RPMI7951 (cell line): ENCODE results near the gene YPEL5. TPM values are rescaled to one million over a fixed set of nuclear protein-coding genes. Genes with fewer than 3 reads are reported as not detected.

Source experiments
- DNase-seq: peaks from one replicate; pipeline ENCODE4 v3.0.0-alpha.2; 2012; ENCODE audit warnings: low read depth
- total RNA-seq: library from RNA; depleted of rRNA; stranded (reverse); fragments of >200 nt; shearing (Covaris generic); gene quantifications from 2 replicates; pipeline ENCODE4 v1.2.3, GENCODE V29; 2014

YPEL5 gene
- total RNA-seq, 1 experiment from 2014 or later: 64.4 TPM

- DNase-seq: peak; percentile 86
Measured at GRCh38 chr2:30165050-30165520, 18.3 kb downstream of the YPEL5 start.

- no peak for DNase-seq
Measured at GRCh38 chr2:30165617-30166016, 18.8 kb downstream of the YPEL5 start.

GRCh38 chr2:30172627-30173026 lies 25.8 kb downstream of the YPEL5 start:
- no peak for DNase-seq

- no peak for DNase-seq
Measured at GRCh38 chr2:30177440-30177839, 30.6 kb downstream of the YPEL5 start.

DNA sequence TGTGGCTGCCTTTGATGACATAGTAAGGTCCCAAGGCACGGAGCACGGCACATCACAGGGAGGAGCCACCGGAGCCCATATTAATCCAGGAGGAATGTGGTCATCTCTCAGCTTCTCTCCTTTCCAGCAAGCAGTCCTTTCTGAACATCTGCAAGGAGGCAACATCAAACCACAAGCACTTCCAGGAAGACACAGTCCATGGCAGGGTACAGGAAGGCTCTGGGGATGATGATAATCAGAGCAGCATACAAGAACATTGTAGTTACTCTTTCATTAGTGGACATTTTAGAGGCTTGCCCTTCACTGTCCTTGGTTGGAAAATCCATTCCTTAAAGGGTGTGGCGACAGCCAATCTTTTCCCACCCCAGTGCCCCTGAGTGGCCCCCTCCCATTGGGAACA lies 31.1 kb downstream of the YPEL5 start:
- no peak for DNase-seq

DNA sequence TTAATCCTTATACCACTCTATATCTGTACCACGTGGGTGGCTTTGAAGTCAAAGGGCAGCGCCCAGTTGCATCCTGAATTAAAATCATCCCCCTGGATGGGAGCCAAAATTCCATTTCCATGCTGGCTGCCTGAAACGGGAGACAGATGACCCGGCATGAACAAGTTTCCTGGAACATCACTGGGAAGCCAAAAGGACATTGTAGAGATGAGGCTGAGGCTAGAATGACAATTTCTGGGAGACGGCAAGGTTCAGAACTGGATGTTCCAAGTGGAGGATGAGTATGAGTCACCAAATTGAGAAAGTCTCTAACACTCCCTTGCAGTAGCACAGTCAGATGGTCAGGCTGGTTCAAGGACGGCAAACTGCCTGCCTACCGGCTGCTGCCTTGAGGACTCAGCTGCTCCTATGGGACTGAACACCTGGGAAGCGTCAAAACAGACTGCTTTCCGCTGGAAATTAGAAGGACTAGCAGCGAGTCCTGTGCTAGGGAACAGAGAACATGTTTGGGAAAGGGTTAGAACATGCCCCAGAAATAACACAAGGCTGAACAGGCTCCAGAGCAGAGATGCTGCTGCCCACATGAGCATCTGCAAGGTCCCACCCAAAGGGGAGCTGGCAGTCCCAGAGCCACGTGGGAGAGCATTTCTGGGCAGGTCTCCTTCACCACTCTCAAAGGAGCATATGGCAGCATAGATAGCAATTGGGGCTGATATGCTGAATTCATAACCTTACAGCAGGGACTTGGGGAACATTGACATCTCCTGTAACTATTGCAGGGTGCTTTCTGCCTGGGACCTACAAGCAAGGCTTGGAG lies 32.0 kb downstream of the YPEL5 start:
- DNase-seq: peak; percentile 25

DNA sequence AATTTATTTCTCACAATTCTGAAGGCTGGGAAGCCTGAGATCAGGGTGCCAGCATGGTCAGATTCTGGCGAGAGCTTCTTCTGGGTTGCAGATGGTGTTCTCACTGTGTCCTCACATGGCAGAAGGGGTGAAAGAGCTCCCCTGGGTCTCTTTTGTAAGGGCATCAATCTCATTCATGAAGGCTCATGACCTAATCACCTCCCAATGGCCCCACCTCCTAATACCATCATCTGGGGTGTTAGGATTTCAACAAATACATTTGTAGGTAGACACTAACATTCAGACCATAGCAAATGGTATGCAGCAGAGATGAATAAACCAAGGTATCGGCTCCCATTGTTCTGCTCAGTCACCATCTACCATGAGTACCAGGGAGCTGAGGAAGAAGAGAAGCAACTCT lies 32.7 kb downstream of the YPEL5 start:
- no peak for DNase-seq

GRCh38 chr2:30180226-30180625 lies 33.4 kb downstream of the YPEL5 start:
- DNase-seq: no peak

DNA sequence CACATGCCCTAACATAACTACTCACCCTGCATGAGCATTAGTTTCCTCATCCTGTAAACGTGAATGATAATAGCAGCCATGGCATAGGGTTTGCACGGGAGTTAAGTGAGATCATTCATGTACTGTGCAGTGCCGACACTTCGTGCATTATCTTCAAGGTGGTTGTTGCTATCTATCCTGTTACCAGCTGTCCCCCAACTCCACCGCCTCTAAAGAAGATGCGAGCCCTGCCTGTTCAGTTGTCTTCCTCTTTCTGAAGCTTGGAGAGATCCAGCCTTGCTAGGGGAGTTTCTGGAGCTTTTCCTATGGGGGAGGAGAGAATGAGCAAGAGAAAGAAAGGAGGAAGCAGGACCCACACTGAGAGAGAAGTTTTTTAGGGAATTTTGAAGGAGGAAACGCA lies 34.4 kb downstream of the YPEL5 start:
- no peak for DNase-seq

DNA sequence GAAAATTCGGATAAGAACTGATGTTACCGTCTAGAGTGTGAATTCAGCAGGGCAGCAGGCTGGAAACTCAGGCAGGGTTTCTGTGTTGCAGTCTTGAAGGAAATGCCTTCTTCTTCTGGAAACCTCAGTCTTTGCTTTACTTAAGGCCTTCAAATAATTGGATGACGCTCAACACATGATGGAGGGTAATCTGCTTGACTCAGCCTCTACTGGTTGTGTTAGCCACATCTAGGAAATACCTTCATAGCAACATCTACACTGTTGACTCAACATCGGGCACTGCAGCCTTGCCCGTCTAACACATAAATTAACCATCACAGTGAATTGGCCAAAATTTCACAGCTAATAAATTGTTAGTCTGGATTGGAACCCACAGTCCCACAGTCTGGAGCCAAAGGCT lies 37.2 kb downstream of the YPEL5 start:
- no peak for DNase-seq

DNA sequence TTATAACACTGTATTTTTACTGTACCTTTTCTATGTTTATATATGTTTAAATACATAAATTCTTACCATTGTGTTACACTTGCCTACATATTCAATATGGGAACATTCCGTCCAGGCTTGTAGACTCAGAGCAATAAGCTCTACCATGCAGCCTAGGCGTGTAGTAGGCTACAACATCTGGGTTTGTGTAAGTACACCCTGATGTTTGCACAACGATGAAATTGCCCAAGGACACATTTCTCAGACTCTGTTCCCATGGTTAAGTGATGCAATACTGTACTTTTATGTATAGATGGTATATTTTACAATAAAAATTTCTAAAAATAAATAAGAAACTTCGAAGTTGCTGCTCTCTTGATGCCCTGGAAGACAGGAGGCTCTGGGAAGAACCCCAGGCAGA lies 38.4 kb downstream of the YPEL5 start:
- no peak for DNase-seq

DNA sequence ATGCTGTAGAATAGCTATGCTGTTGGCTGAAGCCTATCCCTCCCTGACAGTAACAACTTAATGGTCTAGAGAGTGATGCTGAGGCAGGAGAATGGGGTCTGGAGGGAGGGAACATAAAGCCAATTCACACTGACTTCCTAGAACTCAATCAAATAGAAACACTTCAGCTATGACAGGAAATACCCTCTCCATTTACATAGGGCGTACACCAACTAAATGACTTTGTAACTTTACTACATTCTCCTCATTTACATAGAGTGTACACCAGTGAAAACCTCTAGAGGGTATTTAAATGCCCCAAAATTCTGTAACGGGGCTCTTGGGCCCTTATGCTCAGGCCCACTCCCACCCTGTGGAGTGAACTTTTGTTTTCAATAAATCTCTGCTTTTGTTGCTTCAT lies 41.5 kb downstream of the YPEL5 start:
- DNase-seq: no peak

DNA sequence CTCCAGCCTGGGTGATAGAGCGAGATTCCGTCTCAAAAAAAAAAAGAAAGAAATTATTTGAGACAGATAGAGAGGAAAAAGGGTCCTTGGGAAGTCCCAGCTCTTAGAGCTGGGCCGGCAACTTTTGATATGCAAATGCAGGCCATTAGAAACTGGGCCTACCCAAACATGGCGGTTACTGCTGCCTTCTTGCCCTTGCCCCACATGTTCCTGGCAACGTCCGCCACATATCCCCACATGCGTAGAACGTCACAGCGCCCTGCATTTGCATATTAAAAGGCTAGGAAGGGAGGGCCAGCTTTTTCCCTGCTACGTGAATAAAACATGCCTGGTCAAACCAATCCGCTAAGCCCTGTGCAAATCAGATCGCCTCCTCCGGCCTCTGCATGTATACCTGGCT lies 43.8 kb downstream of the YPEL5 start:
- no peak for DNase-seq

DNA sequence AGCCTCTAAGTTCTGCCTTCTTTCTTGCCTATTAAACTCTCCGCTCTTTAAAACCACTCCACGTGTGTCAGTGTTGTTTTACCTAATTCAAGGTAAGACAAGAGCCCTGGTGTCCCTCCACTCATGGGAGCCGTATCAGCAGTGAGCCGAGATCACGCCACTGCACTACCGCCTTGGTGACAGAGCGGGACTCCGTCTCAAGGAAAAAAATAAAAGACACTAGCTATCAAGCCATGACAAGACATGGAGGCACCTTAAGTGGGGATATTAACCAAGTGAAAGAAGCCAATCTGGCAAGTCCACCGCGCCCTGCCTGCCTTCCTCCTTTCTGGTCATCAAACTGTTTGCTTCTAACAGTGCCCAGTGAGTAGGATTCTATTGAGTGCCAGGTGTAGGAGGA lies 44.3 kb downstream of the YPEL5 start:
- no peak for DNase-seq

GRCh38 chr2:30191819-30192271 lies 45.0 kb downstream of the YPEL5 start:
- DNase-seq: no peak

DNA sequence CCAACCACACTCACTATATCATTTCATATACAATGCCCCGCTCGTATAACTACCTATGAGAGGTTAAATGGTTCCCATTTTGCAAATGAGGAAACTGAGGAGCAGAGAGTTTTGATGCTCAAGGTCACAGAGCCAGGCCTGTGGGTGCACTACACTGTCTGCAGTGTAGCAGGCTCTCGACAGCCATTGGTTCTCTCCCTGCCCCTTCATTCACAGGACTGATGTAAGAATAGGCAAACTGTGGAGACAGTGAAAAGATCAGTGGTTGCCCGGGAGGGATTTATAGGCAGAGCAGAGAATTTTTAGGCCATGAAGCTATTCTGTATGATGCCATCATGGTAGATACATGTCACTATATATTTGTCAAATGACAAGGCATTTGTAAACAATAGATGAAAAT lies 45.5 kb downstream of the YPEL5 start:
- DNase-seq: no peak

- DNase-seq: no peak
Measured at GRCh38 chr2:30193104-30193681, 46.4 kb downstream of the YPEL5 start.

- no peak for DNase-seq
Measured at GRCh38 chr2:30194421-30194820, 47.6 kb downstream of the YPEL5 start.

DNA sequence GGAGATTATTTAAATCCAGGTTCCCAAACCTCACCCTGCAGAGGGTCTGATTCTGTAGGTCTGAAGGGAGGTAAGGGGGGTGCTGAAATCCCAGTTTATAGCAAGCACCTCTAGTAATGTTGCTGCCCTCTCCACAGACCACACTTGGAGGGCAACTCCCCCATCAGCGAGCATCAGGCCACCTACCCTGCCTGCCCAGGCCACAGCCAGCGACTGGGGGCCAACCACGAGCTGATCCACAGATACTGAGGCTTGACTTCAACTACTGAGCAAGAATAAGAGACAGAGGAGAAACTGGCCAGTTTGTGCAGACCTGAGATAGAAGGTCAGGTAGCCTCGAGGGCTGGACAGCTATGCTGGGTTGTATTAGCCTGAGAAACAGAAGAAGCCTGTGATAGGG lies 48.2 kb downstream of the YPEL5 start:
- DNase-seq: no peak

DNA sequence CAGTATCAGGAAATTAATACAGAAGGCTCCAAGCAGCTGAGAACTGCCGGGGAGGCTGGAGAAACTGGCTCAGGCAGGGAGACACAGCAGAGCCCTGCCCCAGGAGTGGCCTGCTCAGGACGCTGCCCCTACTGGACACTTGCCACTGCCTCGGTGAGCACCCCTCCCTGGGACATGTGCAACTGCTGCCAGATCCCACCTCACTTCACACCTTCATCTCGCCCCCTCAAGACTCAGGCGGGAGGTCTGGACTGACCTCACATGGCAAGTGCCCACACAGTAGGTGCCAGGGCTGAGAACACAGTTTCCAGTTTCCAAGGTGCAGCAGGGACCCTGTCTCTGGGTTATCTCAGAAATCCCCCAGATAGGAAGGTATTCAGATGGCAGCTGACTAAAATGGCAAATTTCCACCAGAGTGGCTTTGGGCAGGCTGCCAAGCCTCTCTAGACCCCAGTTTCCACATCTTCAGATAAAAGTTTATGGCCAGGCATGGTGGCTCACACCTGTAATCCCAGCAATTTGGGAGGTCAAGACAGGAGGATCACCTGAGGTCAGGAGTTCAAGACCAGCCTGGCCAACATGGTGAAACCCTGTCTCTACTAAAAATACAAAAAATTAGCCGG lies 50.9 kb downstream of the YPEL5 start:
- no peak for DNase-seq

GRCh38 chr2:30201990-30202389 lies 55.2 kb downstream of the YPEL5 start:
- DNase-seq: no peak

GRCh38 chr2:30203156-30203555 lies 56.3 kb downstream of the YPEL5 start:
- DNase-seq: no peak

DNA sequence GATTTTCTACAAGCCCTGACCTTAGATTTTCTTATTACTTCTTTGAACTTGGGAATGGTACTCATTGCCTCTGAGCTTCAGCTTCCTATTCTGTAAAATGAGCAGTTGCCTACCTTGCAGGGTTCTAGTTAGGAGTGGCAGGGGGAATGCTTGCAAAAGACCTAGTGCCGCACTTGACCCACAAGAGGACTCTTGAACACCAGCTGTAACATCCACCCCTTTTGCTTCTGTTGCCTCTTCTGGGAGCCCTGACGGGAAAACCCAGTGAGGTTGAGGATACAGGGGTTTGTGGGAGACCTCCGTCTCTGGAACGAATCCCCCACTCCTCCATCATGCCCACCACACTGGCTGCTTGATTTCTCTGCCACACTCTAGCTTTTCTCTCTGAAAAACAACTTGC lies 57.5 kb downstream of the YPEL5 start:
- DNase-seq: no peak
